Measurements from ENCODE around the gene PSMB7. TPM values are rescaled to one million over a fixed set of nuclear protein-coding genes. Genes with fewer than 3 reads are reported as not detected.
A peak's percentile ranks its signal among the peaks of the same experiment; 100 is the strongest.

Gene PSMB7
- total RNA-seq, 1 experiment from 2014 or later = 264 TPM

DNA sequence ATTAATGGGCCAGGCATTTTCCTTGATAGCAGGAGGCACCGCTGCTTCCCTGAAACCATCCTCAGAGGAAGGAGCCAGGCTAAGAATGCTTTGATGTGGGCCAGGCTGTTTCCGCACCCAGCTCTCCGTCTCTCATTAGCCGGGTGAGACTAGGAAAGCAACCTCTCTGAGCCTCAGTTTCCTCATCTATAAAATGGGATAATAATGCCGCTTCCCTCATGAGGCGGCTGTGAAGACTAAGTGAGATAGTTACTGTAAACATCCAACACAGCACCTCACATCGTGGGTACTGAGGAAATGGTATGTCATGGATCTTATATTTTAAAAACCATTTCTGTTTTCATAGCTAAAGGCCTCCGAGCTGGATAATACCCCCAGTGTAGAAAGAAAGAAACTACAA is 111.0 kb downstream of the PSMB7 start:
- ChIA-PET CTCF (interaction anchor here (0.7 to 1.5 kb wide), 6 partner anchors 11 to 182 kb away, joined by 3 to 5 read pairs (median 4); no protein-coding TSS in a partner anchor), POLR2A (interaction anchor here (0.5 to 1.1 kb wide), 2 partner anchors 36 to 652 kb away, joined by 3 read pairs; no protein-coding TSS in a partner anchor)
- H3K4me3 Mint-ChIP-seq (ENCODE audit: unreplicated experiment) = no peak overlapping the region
- H3K27me3 Mint-ChIP-seq (ENCODE audit: insufficient read depth, unreplicated experiment) = no peaks in the 10 kb centered on the region
- no TSS peak for BruUV-seq (replicated peaks)
- H3K4me1 Mint-ChIP-seq (ENCODE audit: insufficient read depth, unreplicated experiment) = peaks cover 33% of the 10 kb centered on the region
- intact Hi-C loops (cut with micrococcal nuclease) = no loop called here
- H3K9me3 Mint-ChIP-seq (ENCODE audit: unreplicated experiment) = no peaks in the 10 kb centered on the region
- no peak overlapping the region for H3K27ac Mint-ChIP-seq (ENCODE audit: low read depth, unreplicated experiment)
- TF ChIP-seq CTCF (IDR thresholded peaks at IDR 0.05; ENCODE audit: unreplicated experiment) = no peak
- DNase-seq (ENCODE audit: unreplicated experiment) = no peak
- H3K36me3 Mint-ChIP-seq (ENCODE audit: insufficient read depth, unreplicated experiment) = peaks cover 19% of the 10 kb centered on the region

GRCh38 chr9:124303762-124304161 is 111.5 kb downstream of the PSMB7 start:
- Mint-ChIP-seq H3K4me3 (ENCODE audit: unreplicated experiment) (no peak overlapping the region), H3K27ac (ENCODE audit: low read depth, unreplicated experiment) (peak overlapping the region; percentile 46), H3K4me1 (ENCODE audit: insufficient read depth, unreplicated experiment) (peaks cover 36% of the 10 kb centered on the region), H3K36me3 (ENCODE audit: insufficient read depth, unreplicated experiment) (peaks cover 15% of the 10 kb centered on the region), H3K27me3 (ENCODE audit: insufficient read depth, unreplicated experiment) (no peaks in the 10 kb centered on the region), H3K9me3 (ENCODE audit: unreplicated experiment) (no peaks in the 10 kb centered on the region)
- no peak for TF ChIP-seq CTCF (IDR thresholded peaks at IDR 0.05; ENCODE audit: unreplicated experiment)
- POLR2A ChIA-PET = interaction anchor here (1.1 kb wide), 1 partner anchor 37 kb away, joined by 3 read pairs; no protein-coding TSS in a partner anchor
- BruUV-seq (replicated peaks) = no TSS peak
- no peak for DNase-seq (ENCODE audit: unreplicated experiment)
- CTCF ChIA-PET = interaction anchor here (1.1 to 1.5 kb wide), 2 partner anchors 16 to 177 kb away, joined by 4 to 5 read pairs; no protein-coding TSS in a partner anchor
- intact Hi-C loops (cut with micrococcal nuclease) = no loop called here

Other genes with a start within 250 kb of the PSMB7 start
- gene NEK6, start 157.5 kb downstream of the PSMB7 start, total RNA-seq (2022) = 25.1 and 27.5 TPM in 2 replicates
- not detected in 2 replicates for gene ADGRD2, start 35.0 kb upstream of the PSMB7 start, total RNA-seq (2022)
- not detected in 2 replicates for gene NR5A1, start 92.0 kb upstream of the PSMB7 start, total RNA-seq (2022)

All from MCF 10A (cell line).